ENCODE results near the gene SLC2A13.

GRCh38 chr12:39788239-39788638 is 317.6 kb downstream of the SLC2A13 start:
- TF ChIP-seq POLR2A (IDR thresholded peaks at IDR 0.05), result no peak
- no peak for TF ChIP-seq CTCF (IDR thresholded peaks at IDR 0.05)
- TF ChIP-seq POLR2AphosphoS5 (IDR thresholded peaks at IDR 0.05), result no peak

Measured in upper lobe of left lung (tissue), 4 donors.